GM19395 (cell line): ENCODE measurements around the gene XIAP.

Experiments used
- ATAC-seq: cut with Tn5 transposase; IDR thresholded peaks from one replicate; pipeline ENCODE4 v1.9.1; 2021; ENCODE audit warnings: mild to moderate bottlenecking, moderate library complexity; ENCODE audit not compliant: unreplicated experiment

XIAP gene

GRCh38 chrX:123959281-123960063, 99.6 kb downstream of the XIAP start:
- peak; percentile 2 for ATAC-seq

DNA sequence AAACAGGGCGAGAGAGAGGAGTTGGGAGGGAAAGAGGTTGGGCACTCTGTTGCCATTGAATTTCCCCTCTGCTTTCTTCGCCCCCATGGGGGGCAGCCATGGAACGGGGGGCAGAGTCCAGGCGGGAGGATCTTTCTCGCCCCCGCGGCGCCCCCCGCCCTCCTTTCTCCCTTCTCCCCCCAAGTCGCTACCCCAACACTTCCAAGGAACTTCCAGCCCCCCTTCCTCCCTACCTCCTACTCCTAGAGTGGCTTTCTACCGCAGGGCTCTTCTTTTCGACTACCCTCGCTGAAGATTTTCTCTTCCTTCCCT, 101.1 kb downstream of the XIAP start:
- ATAC-seq: no peak

- ATAC-seq: no peak
Measured at GRCh38 chrX:123961268-123962005, 101.6 kb downstream of the XIAP start, which contains the start of gene STAG2. TSS of gene STAG2 (plus strand) at chrX:123961706. CDS start at chrX:124022628, 60,922 bp downstream.

DNA sequence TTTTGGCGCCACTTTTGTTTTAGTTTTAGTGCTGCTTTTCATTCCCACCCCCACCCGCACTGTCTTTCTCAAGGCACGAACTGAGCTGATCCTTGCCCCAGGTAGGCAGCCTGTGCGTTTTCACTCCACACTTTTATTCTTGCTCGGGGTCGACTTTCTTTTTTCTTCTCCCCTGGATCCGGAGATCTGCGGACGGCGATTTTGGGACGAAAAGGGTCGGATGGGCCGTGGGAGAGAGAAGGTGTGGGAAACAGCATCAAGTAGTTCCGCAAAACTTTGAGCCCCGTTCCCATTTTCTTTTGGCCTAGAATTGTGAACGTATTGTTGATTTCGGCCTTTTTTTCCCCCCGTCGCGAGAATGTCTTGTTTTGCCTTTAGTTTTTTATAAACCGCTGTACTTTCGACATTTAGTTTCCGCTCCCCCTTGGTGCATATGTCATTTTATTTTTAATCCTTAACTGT, 102.2 kb downstream of the XIAP start:
- no peak for ATAC-seq

GRCh38 chrX:123962794-123963373, 103.0 kb downstream of the XIAP start:
- peak; percentile 63 for ATAC-seq
